IPS-15b (cell line): ENCODE results near the gene PDILT.

Experiments
- H3K27me3 ChIP-seq: one replicate; pipeline ENCODE4 v1.6.1; 2013; ENCODE audit warnings: low read length; ENCODE audit not compliant: control insufficient read depth, insufficient read depth
- H3K36me3 ChIP-seq: one replicate; pipeline ENCODE4 v1.6.1; 2013; ENCODE audit warnings: low read length; ENCODE audit not compliant: control insufficient read depth, insufficient read depth
- H3K4me1 ChIP-seq: one replicate; pipeline ENCODE4 v1.6.1; 2013; ENCODE audit warnings: mild to moderate bottlenecking, low read length; ENCODE audit not compliant: control insufficient read depth, insufficient read depth
- H3K4me3 ChIP-seq: one replicate; pipeline ENCODE4 v1.5.1; 2013; ENCODE audit warnings: low read depth, low read length
- H3K9ac ChIP-seq: one replicate; pipeline ENCODE4 v1.6.1; 2013; ENCODE audit warnings: low read depth, mild to moderate bottlenecking, low read length
- H3K9me3 ChIP-seq: one replicate; pipeline ENCODE4 v1.6.1; 2013; ENCODE audit warnings: mild to moderate bottlenecking, low read length; ENCODE audit not compliant: control insufficient read depth, insufficient read depth

Gene PDILT

DNA sequence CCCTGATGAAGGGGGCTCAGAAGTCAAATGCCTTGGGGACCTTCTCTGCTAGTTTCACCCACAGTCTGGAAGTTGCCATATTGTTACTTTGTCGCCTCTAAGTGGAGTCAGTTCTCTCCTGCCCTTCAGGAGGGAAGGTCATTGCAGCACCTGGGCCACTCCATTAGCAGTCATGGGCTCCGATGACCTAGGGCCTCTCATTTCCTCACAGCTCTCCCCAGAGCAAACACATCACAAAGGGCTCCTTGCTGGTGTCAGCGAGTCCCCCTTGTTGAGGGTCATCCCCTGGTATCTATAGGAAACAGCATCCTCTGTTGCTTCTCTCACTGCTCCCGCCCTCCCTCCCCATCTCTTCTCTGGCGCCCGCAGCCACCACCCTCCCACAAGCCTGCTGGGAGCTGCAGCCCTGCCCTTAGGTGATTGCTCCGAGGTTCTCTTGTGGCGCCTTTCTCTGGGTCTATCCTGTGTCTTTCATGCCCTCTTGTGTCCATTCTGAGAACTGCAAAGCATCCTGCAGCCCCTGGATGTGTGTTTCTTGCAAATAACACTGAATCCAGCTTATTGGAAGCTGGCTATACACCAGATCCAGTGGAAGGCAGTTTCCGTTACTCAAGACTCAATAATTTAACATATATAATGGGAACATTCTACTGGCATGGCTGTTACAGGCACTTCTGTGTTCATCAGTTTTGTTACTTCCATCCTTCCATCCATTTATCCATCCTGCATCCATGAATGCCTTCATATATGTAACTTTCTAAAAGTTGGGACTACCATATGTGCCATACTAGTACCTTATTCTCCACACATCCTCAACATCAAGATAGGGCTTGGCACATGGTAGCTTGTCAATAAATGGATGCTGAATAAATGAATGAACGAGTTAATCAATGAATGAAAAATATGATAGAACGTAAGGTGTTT, 21.2 kb downstream of the PDILT start:
- H3K4me3 ChIP-seq: no peak overlapping the region
- H3K9me3 ChIP-seq: no peaks in the 10 kb centered on the region
- H3K9ac ChIP-seq: no peak overlapping the region
- H3K36me3 ChIP-seq: no peaks in the 10 kb centered on the region
- H3K27me3 ChIP-seq: no peaks in the 10 kb centered on the region
- H3K4me1 ChIP-seq: no peaks in the 10 kb centered on the region

DNA sequence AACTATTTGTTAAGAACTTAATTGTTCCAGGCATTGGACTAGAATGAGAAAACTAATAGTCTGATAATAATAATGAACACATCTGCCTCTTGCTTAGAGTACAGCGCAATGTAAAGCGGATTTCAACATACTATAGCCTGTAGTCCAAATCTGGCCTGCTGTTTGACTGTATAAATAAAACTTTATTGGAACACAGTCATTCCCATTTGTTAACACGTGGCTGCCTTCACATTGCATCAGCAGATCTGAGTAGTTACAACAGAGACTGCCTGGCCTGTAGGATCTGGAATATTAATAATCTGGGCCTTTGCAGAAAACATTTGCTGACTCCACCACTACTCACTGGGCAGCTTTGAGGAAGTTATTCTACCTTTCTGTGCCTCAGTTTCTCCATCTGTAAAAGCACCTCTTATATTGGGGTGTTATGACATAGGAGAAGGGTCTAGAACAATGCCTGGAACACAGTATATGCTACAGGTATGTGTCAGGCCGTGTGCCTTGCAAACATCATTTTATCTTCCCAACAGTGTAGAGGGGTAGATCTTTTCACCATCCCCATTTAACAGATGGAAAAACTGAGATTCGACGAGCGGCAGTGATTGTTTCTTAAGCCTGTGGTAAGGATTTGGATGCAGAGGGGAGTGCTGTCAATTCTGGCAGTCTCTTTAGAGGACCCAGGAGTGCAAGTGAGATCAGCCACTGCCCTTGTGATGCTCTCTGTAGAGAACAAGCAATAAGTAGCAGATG, 22.2 kb downstream of the PDILT start:
- no peaks in the 10 kb centered on the region for H3K36me3 ChIP-seq
- H3K9me3 ChIP-seq: no peaks in the 10 kb centered on the region
- H3K4me3 ChIP-seq: no peak overlapping the region
- no peaks in the 10 kb centered on the region for H3K27me3 ChIP-seq
- H3K4me1 ChIP-seq: no peaks in the 10 kb centered on the region
- no peak overlapping the region for H3K9ac ChIP-seq

DNA sequence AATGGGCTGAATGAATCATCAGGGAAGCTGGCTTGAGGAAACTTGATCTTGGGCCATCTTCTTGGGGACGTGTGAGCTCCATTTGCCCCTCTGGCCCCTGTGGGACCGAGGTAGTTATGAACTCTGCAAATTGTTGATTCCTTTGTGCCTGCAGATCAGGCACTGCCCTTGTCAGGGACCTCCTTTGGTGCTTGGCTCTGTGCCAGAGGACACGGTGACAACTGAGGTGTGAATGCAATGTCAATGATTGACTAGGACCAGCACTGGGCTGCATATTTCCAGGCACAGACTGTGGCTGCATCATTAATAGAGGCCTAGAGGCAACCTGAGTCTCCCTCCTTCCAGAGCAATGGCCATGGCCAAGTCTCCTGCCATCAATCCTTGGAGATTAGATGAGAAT, 23.8 kb downstream of the PDILT start:
- no peaks in the 10 kb centered on the region for H3K4me1 ChIP-seq
- no peaks in the 10 kb centered on the region for H3K9me3 ChIP-seq
- H3K36me3 ChIP-seq: no peaks in the 10 kb centered on the region
- H3K27me3 ChIP-seq: no peaks in the 10 kb centered on the region
- H3K4me3 ChIP-seq: no peak overlapping the region
- H3K9ac ChIP-seq: no peak overlapping the region

DNA sequence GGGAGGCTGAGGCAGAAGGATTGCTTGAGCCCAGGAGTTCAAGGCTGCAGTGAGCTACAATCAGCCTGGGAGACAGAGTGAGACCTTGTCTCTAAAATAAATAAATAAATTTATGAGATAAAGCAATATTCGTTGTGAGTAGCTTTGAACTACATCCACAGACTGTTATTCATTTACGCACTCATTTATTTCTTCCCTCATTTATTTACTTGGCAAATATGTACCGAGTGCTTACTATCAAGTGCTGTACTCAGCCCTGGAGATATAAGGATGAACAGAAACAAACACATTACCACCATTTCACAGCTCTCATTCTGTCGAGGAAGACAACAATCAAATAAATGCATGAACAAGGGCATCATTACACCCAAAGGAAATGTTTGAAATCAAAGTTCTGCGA, 27.4 kb downstream of the PDILT start:
- Histone ChIP-seq H3K9ac (no peak overlapping the region), H3K4me3 (no peak overlapping the region), H3K4me1 (no peaks in the 10 kb centered on the region), H3K36me3 (no peaks in the 10 kb centered on the region), H3K27me3 (no peaks in the 10 kb centered on the region), H3K9me3 (no peaks in the 10 kb centered on the region)

DNA sequence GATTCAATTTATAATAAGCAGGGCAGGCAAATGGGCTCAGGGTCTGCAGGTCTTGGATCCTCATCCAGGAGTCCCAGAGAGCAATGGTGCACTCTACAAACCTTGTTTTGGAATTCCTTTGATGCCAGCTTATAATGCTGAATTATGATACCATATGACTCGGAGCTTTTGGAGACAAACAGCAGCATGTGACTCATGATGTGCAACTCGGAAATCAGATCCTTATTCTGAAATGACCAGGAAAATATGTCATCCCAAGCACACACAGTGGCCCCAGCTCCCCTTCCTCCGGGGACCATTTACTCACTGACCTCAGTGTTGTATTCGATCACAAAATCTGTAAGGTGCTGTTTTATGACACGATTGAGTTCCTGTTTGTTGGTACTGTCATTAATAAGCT, 31.8 kb downstream of the PDILT start:
- Histone ChIP-seq H3K27me3 (no peaks in the 10 kb centered on the region), H3K9me3 (no peaks in the 10 kb centered on the region), H3K4me1 (no peaks in the 10 kb centered on the region), H3K4me3 (no peak overlapping the region), H3K36me3 (no peaks in the 10 kb centered on the region), H3K9ac (no peak overlapping the region)

DNA sequence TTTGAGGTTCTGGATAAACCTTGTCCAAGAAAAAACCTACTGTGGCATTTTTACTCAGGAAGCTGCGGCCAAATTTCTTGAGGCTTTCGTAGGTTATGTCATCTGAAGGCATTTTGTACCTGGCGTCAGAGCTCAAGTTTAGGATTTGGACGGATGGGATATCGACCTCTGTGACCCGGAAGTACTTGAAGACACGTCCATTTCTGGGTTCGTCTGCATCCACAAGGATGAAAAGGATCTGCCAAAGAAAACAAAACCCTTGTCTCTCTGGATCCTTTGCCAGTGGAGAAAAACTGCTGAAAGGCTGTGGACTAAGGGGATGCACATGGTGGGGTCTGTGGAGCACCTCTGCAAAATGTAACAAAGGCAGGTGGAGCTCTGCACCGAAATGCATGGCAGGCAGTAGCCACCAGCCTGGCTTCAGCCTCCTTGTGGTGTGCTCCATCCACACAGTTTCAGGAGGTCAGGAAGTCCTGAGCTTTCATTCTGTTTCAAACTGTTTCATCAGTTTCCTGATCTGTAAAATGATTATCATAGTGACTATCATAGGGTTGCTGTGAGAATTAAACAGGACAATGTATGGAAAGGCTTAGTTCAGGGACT, 35.0 kb downstream of the PDILT start:
- Histone ChIP-seq H3K9ac (no peak overlapping the region), H3K9me3 (no peaks in the 10 kb centered on the region), H3K4me1 (no peaks in the 10 kb centered on the region), H3K36me3 (no peaks in the 10 kb centered on the region), H3K4me3 (no peak overlapping the region), H3K27me3 (no peaks in the 10 kb centered on the region)

DNA sequence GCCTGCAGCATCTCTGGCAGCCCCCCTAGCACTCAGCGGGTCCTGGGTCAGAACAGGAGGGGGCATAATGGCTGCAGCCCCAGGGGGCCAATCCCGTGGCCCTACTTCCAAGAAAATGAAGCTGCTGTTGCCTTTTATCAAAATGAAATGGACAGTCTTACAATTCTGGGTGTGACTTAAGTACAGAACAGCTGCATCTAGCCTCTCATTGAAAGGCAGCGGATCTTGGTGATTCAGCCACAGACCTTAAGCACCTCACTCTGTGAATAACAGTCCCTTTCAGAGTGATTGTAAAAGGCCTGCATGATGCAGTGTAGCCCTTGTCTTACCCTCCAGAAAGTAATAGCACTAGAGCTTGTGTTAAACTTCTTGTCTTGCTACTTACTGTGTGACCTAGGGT, 40.5 kb downstream of the PDILT start:
- Histone ChIP-seq H3K27me3 (peaks cover 2% of the 10 kb centered on the region), H3K4me3 (no peak overlapping the region), H3K9ac (no peak overlapping the region), H3K4me1 (no peaks in the 10 kb centered on the region), H3K36me3 (no peaks in the 10 kb centered on the region), H3K9me3 (no peaks in the 10 kb centered on the region)

DNA sequence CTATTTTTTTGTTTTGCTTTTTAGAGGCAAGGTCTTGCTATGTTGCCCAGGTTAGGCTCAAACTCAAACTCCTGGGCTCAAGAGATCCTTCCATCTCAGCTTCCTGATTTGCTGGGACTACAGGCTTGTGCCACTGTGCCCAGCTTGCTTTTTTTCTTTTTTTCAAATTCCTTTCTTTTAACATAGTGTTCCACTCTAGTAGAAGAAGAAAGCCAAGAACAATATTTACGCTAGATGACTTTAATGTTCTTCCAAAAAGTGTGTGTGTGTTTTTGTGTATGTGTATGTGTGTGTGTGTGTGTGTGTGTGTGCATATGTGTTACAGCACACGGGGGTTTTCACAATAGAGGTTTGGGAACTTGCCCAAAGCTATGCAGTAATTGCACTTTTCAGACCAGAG, 41.3 kb downstream of the PDILT start:
- Histone ChIP-seq H3K4me1 (no peaks in the 10 kb centered on the region), H3K4me3 (no peak overlapping the region), H3K36me3 (no peaks in the 10 kb centered on the region), H3K9me3 (no peaks in the 10 kb centered on the region), H3K27me3 (peaks cover 2% of the 10 kb centered on the region), H3K9ac (no peak overlapping the region)

DNA sequence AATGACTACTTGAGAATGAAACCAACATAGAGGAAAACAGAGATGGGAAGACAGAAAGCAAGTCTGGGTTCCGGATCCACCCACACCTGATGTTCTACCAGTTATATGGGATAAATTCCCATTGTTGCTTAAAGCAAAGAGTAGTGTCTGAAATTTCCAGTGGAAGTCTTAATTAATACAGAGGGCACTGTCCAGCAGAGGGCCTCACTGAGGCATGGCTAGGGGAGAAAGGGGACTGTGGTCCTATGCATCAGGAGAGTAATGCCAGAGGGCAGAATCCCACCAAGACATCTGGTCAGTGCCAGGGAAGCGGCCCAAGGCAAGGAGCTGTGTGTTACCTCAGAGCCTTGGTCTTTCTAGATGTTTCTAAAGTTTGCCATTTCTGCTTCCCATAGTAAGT, 44.5 kb downstream of the PDILT start:
- no peaks in the 10 kb centered on the region for H3K36me3 ChIP-seq
- H3K4me1 ChIP-seq: no peaks in the 10 kb centered on the region
- H3K27me3 ChIP-seq: peaks cover 2% of the 10 kb centered on the region
- no peaks in the 10 kb centered on the region for H3K9me3 ChIP-seq
- no peak overlapping the region for H3K9ac ChIP-seq
- H3K4me3 ChIP-seq: no peak overlapping the region

DNA sequence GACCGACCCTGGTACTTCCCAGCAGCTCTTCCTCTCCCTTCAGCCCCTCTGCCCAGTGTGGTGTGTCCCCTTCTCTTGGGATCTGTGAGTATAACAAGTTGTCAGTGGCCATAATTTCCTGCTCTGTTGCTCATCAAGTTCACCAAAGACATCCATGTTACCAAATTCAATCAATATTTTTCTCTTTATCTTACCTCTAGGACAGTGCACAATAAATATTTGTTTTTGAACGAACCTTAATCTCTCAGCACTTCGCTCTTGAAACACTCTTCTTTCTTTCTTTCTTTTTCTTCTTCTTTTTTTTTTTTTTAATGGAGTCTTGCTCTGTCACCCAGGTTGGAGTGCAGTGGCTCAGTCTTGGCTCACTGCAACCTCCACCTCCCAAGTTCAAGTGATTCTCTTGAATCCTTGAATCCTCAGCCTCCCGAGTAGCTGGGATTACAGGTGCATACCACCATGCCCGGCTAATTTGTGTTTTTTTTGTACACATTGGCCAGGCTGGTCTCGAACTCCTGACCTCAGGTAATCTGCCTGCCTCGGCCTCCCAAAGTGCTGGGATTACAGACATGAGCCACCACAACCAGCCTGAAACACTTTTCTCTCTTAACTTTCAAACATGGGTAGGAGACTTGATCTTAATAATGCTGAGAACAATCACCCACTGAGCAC, 49.3 kb downstream of the PDILT start:
- H3K9ac ChIP-seq: no peak overlapping the region
- no peaks in the 10 kb centered on the region for H3K9me3 ChIP-seq
- H3K4me1 ChIP-seq: no peaks in the 10 kb centered on the region
- no peak overlapping the region for H3K4me3 ChIP-seq
- no peaks in the 10 kb centered on the region for H3K36me3 ChIP-seq
- peaks cover under 1% of the 10 kb centered on the region for H3K27me3 ChIP-seq

DNA sequence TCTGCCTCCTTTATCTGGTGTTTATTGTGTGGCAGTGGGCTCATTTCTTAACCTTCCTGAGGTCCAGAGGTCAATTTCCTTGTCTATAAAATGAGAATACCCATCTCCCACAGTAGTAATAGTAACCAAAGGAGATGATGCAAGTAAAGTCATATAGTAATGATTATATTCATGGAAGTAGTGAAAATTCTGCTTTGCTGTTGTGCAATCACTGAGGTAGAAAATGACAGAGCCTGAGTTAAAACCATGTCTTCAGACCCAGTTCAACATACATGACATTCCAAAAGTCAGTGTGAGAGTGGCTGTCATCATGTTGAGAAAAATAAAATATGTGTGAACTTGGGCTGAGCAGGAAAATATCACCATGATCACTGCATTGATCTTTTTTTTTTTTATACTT, 51.2 kb downstream of the PDILT start:
- no peak overlapping the region for H3K4me3 ChIP-seq
- H3K4me1 ChIP-seq: no peaks in the 10 kb centered on the region
- no peak overlapping the region for H3K9ac ChIP-seq
- H3K9me3 ChIP-seq: no peaks in the 10 kb centered on the region
- no peaks in the 10 kb centered on the region for H3K27me3 ChIP-seq
- H3K36me3 ChIP-seq: no peaks in the 10 kb centered on the region
